Spleen (tissue), 7 donors: ENCODE results near the gene CDKL2.

Experiments
- POLR2AphosphoS5 ChIP-seq, 3 donors: sonication (generic); formaldehyde crosslinking; IDR thresholded peaks; one replicate each; pipeline ENCODE4 v1.5.1; 2017; ENCODE audit warnings: antibody characterized with exemption in 3 of 3
- TF ChIP-seq, protein P1 (sequence below), 11 experiments: fragments of 200-600 bp in 7 of 11; fragments of 450-650 bp in 4 of 11; sonication (generic) in 4 of 11; IDR thresholded peaks in 8 of 11; conservative IDR thresholded peaks in 3 of 11; 1 replicate in 7 of 11; 2 replicates in 4 of 11; pipeline versions ENCODE4 v1.4.0 to v1.8.0; 2016 to 2021; ENCODE audit warnings: antibody characterized with exemption in 11 of 11, inconsistent platforms in 4 of 11, mild to moderate bottlenecking in 1 of 11
- donor health status: DM: no; HTN: no; CAD: no; lungs with moderate emphysema.
- donor health status: DM: no; HTN: no; CAD: no.
- donor health status: DM: no; HTN: no; CAD: no.

DNA sequence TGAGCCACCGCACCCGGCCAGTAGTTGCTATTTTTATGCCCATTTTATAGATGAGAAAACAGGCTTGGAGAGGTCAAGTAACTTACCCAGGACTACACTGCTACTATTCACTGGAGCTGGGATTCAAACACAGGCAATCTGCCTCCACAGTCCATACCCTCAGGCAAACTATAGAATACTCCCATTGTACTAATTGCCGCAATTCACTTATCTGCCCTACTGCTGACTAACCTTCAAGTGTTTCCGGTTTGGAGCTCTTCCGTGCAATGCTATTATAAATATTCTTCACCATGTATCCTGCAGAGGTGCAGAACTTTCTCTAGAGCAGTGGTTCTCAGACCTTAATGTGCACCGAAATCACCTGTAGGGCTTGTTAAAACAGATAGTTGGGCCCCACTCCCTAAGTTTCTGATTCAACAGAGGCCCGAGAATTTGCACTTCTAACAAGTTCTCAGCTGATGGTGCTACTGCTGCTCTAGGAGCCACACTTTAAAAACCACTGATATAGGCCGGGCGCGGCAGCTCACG lies 44.7 kb upstream of the CDKL2 start:
- no peak for TF ChIP-seq POLR2AphosphoS5 (IDR thresholded peaks at IDR 0.05)
- TF ChIP-seq, protein P1, sequence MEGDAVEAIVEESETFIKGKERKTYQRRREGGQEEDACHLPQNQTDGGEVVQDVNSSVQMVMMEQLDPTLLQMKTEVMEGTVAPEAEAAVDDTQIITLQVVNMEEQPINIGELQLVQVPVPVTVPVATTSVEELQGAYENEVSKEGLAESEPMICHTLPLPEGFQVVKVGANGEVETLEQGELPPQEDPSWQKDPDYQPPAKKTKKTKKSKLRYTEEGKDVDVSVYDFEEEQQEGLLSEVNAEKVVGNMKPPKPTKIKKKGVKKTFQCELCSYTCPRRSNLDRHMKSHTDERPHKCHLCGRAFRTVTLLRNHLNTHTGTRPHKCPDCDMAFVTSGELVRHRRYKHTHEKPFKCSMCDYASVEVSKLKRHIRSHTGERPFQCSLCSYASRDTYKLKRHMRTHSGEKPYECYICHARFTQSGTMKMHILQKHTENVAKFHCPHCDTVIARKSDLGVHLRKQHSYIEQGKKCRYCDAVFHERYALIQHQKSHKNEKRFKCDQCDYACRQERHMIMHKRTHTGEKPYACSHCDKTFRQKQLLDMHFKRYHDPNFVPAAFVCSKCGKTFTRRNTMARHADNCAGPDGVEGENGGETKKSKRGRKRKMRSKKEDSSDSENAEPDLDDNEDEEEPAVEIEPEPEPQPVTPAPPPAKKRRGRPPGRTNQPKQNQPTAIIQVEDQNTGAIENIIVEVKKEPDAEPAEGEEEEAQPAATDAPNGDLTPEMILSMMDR (IDR thresholded peaks at IDR 0.05 in 8 of 11, conservative IDR thresholded peaks at IDR 0.05 in 3 of 11) = no peak
